CD4-positive, alpha-beta T cell treated with Interleukin-21 for 1 hour (primary cell): ENCODE results near the gene UNC80.
"Not testable (repeated sequence)": the region's sequence is repeated elsewhere in the genome, so short reads cannot be mapped to it uniquely, and the experiment has no call there.

Experiments
- DNase-seq: peaks from one replicate; pipeline ENCODE4 v3.0.0-alpha.2; 2020

UNC80 gene, protein sequence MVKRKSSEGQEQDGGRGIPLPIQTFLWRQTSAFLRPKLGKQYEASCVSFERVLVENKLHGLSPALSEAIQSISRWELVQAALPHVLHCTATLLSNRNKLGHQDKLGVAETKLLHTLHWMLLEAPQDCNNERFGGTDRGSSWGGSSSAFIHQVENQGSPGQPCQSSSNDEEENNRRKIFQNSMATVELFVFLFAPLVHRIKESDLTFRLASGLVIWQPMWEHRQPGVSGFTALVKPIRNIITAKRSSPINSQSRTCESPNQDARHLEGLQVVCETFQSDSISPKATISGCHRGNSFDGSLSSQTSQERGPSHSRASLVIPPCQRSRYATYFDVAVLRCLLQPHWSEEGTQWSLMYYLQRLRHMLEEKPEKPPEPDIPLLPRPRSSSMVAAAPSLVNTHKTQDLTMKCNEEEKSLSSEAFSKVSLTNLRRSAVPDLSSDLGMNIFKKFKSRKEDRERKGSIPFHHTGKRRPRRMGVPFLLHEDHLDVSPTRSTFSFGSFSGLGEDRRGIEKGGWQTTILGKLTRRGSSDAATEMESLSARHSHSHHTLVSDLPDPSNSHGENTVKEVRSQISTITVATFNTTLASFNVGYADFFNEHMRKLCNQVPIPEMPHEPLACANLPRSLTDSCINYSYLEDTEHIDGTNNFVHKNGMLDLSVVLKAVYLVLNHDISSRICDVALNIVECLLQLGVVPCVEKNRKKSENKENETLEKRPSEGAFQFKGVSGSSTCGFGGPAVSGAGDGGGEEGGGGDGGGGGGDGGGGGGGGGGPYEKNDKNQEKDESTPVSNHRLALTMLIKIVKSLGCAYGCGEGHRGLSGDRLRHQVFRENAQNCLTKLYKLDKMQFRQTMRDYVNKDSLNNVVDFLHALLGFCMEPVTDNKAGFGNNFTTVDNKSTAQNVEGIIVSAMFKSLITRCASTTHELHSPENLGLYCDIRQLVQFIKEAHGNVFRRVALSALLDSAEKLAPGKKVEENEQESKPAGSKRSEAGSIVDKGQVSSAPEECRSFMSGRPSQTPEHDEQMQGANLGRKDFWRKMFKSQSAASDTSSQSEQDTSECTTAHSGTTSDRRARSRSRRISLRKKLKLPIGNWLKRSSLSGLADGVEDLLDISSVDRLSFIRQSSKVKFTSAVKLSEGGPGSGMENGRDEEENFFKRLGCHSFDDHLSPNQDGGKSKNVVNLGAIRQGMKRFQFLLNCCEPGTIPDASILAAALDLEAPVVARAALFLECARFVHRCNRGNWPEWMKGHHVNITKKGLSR (N-terminal part only)

DNA sequence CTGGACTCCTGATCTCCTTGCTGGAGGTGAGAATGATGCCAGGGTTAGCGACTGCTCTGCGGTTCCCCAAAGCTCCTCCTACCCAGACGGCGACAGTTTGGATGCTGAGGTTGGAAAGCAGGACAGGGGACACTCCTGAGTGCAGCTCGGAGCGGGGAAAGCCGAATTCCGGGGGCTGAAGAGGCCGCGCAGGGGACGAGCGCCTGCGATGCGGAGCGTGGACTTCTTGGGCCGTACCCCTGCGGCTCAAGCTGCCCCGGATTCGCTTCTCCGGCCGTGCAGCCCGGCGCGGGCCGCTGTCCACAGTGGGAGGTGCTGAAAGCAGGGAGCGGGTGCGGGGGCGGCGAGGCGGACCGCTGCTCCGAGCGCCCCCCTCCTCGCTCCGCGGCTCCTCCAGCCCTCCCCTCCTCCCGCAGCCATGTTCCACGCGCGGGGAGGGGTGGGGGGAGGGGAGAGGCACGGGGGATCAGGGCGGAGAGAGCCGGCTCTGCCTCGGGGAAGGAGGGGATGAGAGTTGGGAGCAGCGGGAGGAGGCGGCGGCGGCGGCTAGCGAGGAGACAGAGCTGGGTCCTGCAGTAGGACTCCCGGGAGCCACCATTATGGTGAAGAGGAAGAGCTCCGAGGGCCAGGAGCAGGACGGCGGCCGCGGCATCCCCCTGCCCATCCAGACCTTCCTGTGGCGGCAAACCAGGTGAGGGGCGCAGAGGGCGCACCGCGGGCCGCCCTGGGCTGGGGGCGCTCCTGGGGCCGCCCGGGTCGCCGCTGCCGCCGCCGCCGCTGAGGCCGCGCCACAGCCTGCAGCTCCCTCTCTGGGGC lies at the start of gene UNC80:
Gene UNC80, plus strand, starts transcription at position 359 of the 816 bp plus-strand sequence. Its CDS starts 241 bp downstream, at position 600.
- DNase-seq: no peak

- no peak for DNase-seq
Measured at GRCh38 chr2:209726311-209726710, 45.3 kb upstream of the UNC80 start.

- no peak for DNase-seq
Measured at GRCh38 chr2:209727077-209727476, 44.6 kb upstream of the UNC80 start.

- DNase-seq: no peak
Measured at GRCh38 chr2:209734805-209735204, 36.8 kb upstream of the UNC80 start.

GRCh38 chr2:209741953-209742352 lies 29.7 kb upstream of the UNC80 start:
- DNase-seq: no peak

- no peak for DNase-seq
Measured at GRCh38 chr2:209753020-209753419, 18.6 kb upstream of the UNC80 start.

- DNase-seq: no peak
Measured at GRCh38 chr2:209757163-209757562, 14.5 kb upstream of the UNC80 start.

GRCh38 chr2:209761566-209761965 lies 10.1 kb upstream of the UNC80 start:
- DNase-seq: no peak

DNA sequence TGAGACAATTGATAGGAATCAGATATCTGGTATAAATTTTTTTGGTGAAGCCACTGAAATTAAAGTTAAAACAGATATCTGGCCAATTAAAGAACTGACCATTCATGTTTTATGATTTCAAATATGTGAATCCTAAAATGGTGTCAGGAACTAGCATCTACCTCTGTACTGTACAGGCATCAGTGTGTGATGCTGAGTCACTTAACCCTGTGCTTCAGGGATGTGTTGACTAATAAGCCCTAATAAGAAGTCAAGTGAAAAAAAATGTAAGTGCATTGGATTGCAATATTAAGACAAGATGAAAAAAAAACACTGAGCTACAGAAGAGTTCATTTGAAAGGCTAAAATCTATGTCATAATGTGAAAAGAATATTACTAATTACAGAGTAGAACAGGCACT lies 9.1 kb upstream of the UNC80 start:
- no peak for DNase-seq

DNA sequence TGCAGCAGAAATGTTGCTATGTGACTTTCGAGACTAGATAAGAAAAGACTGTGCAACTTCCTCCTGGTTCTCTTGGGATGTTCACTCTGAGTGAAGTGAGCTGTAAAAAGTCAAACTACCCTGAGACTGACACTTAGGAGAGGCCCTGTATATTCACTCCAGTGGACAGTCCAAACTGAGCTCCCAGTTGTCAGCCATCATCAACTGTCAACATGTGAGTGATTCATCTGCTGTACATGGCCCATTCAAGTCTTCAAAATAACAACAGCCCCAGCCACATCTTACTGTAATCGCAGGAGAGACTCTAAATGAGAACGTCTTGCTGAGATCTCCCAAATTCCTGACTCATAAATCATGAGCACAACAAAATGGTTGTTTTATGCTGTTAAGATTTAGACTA lies 8.5 kb upstream of the UNC80 start:
- no peak for DNase-seq

DNA sequence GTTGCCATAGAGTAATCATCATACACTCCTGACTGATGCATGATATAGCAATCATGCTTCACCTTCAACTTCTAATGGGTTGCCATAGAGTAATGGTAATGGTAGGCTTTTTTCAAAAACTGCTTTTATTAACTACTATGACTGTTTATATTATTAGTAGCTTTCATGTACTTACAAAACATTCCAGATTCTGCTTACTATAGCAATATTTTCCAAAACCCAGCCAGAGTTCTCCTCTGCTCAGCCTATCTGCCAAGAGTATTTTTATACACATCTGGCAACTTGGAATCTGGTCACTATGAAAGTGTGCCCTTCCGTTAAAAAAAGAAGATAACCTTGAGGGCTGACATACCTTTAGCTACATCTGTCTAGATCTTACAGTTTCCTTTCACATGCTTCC lies 5.0 kb upstream of the UNC80 start:
- DNase-seq: no peak

DNA sequence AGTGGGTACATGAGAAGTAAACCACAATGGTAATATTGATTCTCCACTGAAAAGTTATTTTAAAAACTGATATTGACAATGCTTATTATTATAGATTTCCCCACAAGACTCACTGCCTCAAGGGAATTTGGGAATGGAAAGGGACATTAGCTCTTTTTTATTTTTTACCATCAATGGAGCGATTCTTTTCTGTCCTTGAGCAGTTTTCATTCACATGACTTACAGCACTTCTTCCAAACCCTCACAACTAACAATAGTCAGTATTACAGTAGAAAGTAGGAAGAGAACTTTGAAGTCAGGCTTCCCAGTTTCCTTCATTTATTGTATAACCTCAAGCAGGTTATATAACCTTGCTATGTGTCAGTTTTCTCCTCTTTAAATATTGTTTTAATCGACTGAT lies 4.3 kb upstream of the UNC80 start:
- no peak for DNase-seq

- DNase-seq: no peak
Measured at GRCh38 chr2:209768557-209768956, 3.1 kb upstream of the UNC80 start.

DNA sequence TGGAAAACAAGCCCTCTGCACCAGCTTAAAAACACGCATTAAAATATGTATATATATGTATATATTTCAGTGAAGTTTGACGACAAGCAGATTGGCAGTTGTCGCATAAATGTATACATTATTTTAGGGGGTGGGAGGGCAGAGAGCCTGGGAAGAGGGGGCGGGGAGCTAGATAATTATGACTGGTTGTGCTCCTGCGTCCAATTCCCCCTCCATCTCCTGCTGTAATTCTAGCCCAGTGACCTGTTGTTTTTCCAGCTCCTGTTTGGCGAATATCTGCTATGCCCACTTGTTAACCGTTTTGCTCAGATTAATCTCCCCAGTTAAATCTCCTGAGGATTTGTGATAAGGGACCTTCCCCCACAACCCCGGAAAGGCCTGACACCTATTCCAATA lies 656 bp downstream of the UNC80 start:
- no peak for DNase-seq

DNA sequence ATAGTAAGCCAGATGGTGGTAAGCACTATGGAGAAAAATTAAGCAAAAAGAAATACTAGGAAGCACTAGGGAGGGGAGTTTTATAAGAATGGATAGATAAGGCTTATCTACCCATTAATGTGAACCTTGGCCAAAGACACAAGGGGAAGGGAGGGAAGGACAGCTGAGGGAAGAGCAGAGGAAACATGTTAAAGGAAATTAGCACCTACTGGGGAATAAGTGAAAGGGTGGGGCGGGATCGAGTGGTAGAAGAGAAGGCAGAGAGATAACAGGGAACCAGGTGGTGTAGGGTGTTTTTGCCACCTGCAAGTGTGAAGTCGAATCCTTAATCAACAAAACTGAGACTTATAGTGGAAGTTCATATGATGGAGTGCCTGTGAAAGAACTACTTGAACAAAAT lies 1.7 kb downstream of the UNC80 start:
- DNase-seq: no peak

- DNase-seq: no peak
Measured at GRCh38 chr2:209787416-209787815, 15.8 kb downstream of the UNC80 start.

GRCh38 chr2:209788925-209789324 lies 17.3 kb downstream of the UNC80 start:
- no peak for DNase-seq

- DNase-seq: peak; percentile 23
Measured at GRCh38 chr2:209790066-209790728, 18.6 kb downstream of the UNC80 start.

DNA sequence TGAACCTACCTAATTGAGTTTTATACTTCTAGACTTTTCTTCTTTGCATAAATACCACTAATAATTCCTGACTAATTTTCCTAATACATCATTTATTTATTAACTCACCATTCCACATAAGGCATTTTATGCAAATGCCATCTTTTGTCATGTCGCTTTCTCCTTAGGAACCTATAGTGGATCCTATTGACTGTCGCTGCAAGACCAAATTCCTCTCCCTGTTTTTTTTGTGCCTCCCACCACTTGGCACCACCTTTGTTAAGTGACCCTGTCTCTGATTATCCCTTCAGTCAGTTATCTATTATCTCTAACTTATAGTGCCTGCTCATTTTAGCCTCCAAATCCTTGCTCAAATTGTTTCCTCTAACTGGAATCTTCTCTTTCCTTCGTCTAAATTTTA lies 19.5 kb downstream of the UNC80 start:
- no peak for DNase-seq

GRCh38 chr2:209795425-209795824 lies 23.8 kb downstream of the UNC80 start:
- DNase-seq: not testable (repeated sequence)

DNA sequence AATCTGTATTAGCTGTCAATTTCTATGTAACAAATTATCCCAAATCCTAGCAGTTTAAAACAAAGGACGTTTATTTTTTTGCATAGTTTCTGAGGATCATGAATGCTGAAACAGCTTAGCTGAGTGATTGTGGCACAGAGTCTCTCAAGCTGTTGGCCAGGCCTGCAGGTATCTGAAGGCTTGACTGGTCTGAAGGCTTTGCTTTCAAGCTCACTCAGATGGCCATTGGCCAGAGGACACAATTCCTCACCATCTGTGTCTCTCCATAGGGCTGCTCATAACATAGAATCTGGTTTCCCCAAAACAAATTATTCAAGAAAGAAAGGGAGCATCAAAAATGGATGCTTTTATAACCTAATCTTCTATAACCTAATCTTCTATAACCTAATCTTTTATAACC lies 33.7 kb downstream of the UNC80 start:
- no peak for DNase-seq

GRCh38 chr2:209806318-209806717 lies 34.7 kb downstream of the UNC80 start:
- no peak for DNase-seq
